ENCODE measurements around the gene RREB1.

DNA sequence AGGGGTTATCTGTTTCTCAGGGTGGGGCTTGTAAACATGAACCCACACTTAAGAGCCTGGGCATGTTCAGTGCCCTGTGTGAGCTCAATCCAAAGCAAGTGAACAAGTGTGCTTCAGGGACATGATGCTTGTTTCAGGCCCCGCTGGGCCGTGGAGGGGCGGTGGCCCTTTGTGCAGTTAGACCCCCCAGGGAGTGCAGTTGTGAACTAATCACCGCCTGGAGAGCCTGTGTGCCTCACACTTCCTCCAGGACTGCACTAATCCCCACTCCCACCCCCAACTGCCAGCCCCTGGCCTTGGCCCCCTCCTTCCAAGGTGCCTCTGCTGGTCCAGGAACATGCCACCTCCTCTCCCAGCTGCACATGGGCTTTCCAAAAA is 58.1 kb downstream of the RREB1 start:
- TF ChIP-seq, protein P1, sequence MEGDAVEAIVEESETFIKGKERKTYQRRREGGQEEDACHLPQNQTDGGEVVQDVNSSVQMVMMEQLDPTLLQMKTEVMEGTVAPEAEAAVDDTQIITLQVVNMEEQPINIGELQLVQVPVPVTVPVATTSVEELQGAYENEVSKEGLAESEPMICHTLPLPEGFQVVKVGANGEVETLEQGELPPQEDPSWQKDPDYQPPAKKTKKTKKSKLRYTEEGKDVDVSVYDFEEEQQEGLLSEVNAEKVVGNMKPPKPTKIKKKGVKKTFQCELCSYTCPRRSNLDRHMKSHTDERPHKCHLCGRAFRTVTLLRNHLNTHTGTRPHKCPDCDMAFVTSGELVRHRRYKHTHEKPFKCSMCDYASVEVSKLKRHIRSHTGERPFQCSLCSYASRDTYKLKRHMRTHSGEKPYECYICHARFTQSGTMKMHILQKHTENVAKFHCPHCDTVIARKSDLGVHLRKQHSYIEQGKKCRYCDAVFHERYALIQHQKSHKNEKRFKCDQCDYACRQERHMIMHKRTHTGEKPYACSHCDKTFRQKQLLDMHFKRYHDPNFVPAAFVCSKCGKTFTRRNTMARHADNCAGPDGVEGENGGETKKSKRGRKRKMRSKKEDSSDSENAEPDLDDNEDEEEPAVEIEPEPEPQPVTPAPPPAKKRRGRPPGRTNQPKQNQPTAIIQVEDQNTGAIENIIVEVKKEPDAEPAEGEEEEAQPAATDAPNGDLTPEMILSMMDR (conservative IDR thresholded peaks at IDR 0.05; ENCODE audit: low read depth, low read length): no peak
- no peak for TF ChIP-seq USF2 (IDR thresholded peaks at IDR 0.05; ENCODE audit: low read depth, low read length)
- TF ChIP-seq MXI1 (IDR thresholded peaks at IDR 0.05; ENCODE audit: borderline replicate concordance, low read depth, low read length): no peak
- TF ChIP-seq POLR2A (IDR thresholded peaks at IDR 0.05; ENCODE audit: low read depth, low read length): no peak
- TF ChIP-seq FOS (IDR thresholded peaks at IDR 0.05; ENCODE audit: low read depth, low read length): no peak
- no peak for TF ChIP-seq RAD21 (IDR thresholded peaks at IDR 0.05; ENCODE audit: low read length)
- TF ChIP-seq RFX5 (IDR thresholded peaks at IDR 0.05; ENCODE audit: low read depth, low read length): no peak
- TF ChIP-seq CEBPB (IDR thresholded peaks at IDR 0.05; ENCODE audit: low read depth, low read length): no peak
- no peak for TF ChIP-seq RCOR1 (IDR thresholded peaks at IDR 0.05; ENCODE audit: insufficient replicate concordance, low read length)
- no peak for TF ChIP-seq SMC3 (IDR thresholded peaks at IDR 0.05; ENCODE audit: low read depth, low read length)
- TF ChIP-seq ELK1 (IDR thresholded peaks at IDR 0.05; ENCODE audit: borderline replicate concordance, low read depth, low read length): no peak
- no peak for TF ChIP-seq BHLHE40 (IDR thresholded peaks at IDR 0.05; ENCODE audit: low read depth, low read length)
